MM.1S (cell line): Measurements from ENCODE around the gene KRTAP4-3.

Experiments used
- CTCF ChIP-seq: fragments of 300-600 bp; sonication (generic); IDR thresholded peaks from 2 replicates; pipeline ENCODE4 v1.5.1; 2016; ENCODE audit warnings: antibody characterized with exemption, low read length, mixed read lengths
- EZH2 ChIP-seq: fragments of 300-600 bp; sonication (generic); optimal IDR thresholded peaks from 2 replicates; pipeline ENCODE3; 2017; ENCODE audit warnings: low read depth, mild to moderate bottlenecking, antibody characterized with exemption, low read length, mixed read lengths

- TF ChIP-seq CTCF (no peak), EZH2 (no peak)
Measured at GRCh38 chr17:41199421-41200078, 31.5 kb upstream of the KRTAP4-3 start.
